HEK293 (cell line): ENCODE results near the gene BDP1.
"Not testable (repeated sequence)": the region's sequence is repeated elsewhere in the genome, so short reads cannot be mapped to it uniquely, and the experiment has no call there.

Experiments
- RBAK ChIP-seq: fragments of 450-650 bp; formaldehyde crosslinking; IDR thresholded peaks from 2 replicates; pipeline ENCODE4 v1.5.1; 2016; ENCODE audit warnings: missing biosample characterization, missing genetic modification characterization
- ZBTB21 ChIP-seq: fragments of 450-650 bp; formaldehyde crosslinking; IDR thresholded peaks from 2 replicates; pipeline ENCODE4 v1.5.1; 2017; ENCODE audit warnings: missing biosample characterization, missing genetic modification characterization
- ZNF768 ChIP-seq: fragments of 450-650 bp; formaldehyde crosslinking; IDR thresholded peaks from 2 replicates; pipeline ENCODE4 v1.5.1; 2018; ENCODE audit warnings: missing biosample characterization, mild to moderate bottlenecking, missing genetic modification characterization
- ZNF777 ChIP-seq: fragments of 450-650 bp; formaldehyde crosslinking; IDR thresholded peaks from 2 replicates; pipeline ENCODE4 v1.5.1; 2017; ENCODE audit warnings: missing biosample characterization, missing genetic modification characterization, borderline replicate concordance

DNA sequence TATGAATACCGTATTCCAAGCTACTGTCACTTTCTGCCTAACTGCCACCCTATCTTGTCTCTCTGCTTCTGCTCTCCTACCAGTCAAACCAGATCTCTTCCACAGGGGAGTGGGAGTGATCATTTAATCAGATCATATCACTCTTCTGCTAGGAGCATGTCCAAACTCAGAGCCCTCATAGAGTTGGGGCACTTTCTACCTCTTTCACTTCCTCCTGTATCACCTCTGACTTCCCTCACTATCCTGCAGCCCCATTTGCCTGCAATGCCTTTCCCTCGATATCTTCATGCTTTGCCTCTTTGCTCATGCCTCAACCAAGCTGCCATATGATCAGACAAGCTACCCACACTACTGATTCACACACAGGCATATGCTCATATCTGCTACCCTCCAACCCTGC lies 45.4 kb upstream of the BDP1 start:
- not testable (repeated sequence) for TF ChIP-seq RBAK (tag by site-specific recombination); ZBTB21 (tag by site-specific recombination); ZNF777 (tag by site-specific recombination); ZNF768
